K562 (cell line): ENCODE measurements around the gene PTPN5. TPM values are rescaled to one million over a fixed set of nuclear protein-coding genes. Genes with fewer than 3 reads are reported as not detected.

Source experiments
- EP300 ChIP-seq: IDR thresholded peaks from 2 replicates; pipeline ENCODE4 v1.6.1; 2012; ENCODE audit warnings: low read length, improper control_type of control experiment
- KLF16 ChIP-seq: IDR thresholded peaks from 2 replicates; pipeline ENCODE4 v1.6.1; 2016; ENCODE audit warnings: antibody characterized with exemption
- NFIX ChIP-seq: fragments of 250-450 bp; sonication (Bioruptor Pico); IDR thresholded peaks from 2 replicates; pipeline ENCODE4 v1.4.0; 2020; ENCODE audit warnings: low read depth, mild to moderate bottlenecking, moderate library complexity
- RAD51 ChIP-seq: fragments of 450-650 bp; IDR thresholded peaks from 2 replicates; pipeline ENCODE4 v1.7.1; 2016; ENCODE audit warnings: low read depth, mild to moderate bottlenecking, borderline replicate concordance
- ZBTB5 ChIP-seq: fragments of 450-650 bp; IDR thresholded peaks from 2 replicates; pipeline ENCODE4 v1.6.1; 2017; ENCODE audit warnings: antibody characterized with exemption
- polyA plus RNA-seq, 8 experiments: library from polyadenylated mRNA; depleted of rRNA in 4 of 8; stranded (reverse) in 5 of 8; unstranded in 3 of 8; fragments of >200 nt; fragmentation: Nextera tagmentation in 2 of 8; fragmentation: Illumina TruSeq in 1 of 8; extraction: Ambion mirVana in 2 of 8; extraction: Trizol in 1 of 8; gene quantifications; 2 replicates each; pipeline versions ENCODE4 v1.2.1 to v1.2.3, GENCODE V29; 2011 to 2014; ENCODE audit warnings: inconsistent platforms in 1 of 8, missing spikeins in 1 of 8
- total RNA-seq, 7 experiments: library from RNA; depleted of rRNA in 6 of 7; stranded (reverse); fragments of >200 nt in 6 of 7; fragmentation: Illumina TruSeq in 2 of 7; extraction: Trizol in 2 of 7; gene quantifications; 2 replicates each; pipeline versions ENCODE4 v1.2.1 to v1.2.3, GENCODE V29; 2011 to 2021; ENCODE audit warnings: low replicate concordance in 1 of 7
- TF ChIP-seq, protein P1 (sequence below): sonication (generic); formaldehyde crosslinking; IDR thresholded peaks from 2 replicates; pipeline ENCODE4 v1.8.0; 2022; ENCODE audit warnings: mild to moderate bottlenecking, missing genetic modification reagents
- TF ChIP-seq, protein P2 (sequence below): sonication (generic); formaldehyde crosslinking; IDR thresholded peaks from 2 replicates; pipeline ENCODE4 v1.8.1; 2023; ENCODE audit warnings: mild to moderate bottlenecking, missing genetic modification reagents, moderate library complexity

The PTPN5 gene
- total and polyA plus RNA-seq, 9 of the 15 experiments (the other 6 are each of a cell fraction or from before 2014, with no cell fraction given) = not detected

DNA sequence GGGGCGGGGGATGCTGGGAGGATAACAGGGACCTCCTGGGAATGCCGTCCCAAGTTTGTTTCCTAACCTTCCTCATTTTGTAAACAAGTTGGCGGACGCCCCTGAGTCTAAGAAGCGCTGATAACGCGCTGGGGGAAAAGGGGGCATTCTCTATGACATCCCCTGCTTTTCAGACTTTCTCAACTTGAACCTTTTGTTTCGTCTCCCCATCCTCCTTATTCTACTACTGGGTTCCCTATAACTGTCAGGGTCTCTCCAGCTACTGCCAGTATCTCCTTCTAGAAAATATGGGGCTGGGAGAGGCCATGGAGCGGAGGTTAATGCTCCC, 92.4 kb downstream of the PTPN5 start (continued):
- no peak for TF ChIP-seq NFIX (CRISPR knock-in tag)
- TF ChIP-seq RAD51 = no peak
- TF ChIP-seq, protein P1, sequence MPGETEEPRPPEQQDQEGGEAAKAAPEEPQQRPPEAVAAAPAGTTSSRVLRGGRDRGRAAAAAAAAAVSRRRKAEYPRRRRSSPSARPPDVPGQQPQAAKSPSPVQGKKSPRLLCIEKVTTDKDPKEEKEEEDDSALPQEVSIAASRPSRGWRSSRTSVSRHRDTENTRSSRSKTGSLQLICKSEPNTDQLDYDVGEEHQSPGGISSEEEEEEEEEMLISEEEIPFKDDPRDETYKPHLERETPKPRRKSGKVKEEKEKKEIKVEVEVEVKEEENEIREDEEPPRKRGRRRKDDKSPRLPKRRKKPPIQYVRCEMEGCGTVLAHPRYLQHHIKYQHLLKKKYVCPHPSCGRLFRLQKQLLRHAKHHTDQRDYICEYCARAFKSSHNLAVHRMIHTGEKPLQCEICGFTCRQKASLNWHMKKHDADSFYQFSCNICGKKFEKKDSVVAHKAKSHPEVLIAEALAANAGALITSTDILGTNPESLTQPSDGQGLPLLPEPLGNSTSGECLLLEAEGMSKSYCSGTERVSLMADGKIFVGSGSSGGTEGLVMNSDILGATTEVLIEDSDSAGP (CRISPR knock-in tag) = no peak
- TF ChIP-seq KLF16 = no peak
- TF ChIP-seq EP300 = no peak
- 0 out of 2 replicates have a peak, but pooled peaks have one; percentile 75 for TF ChIP-seq ZBTB5
- TF ChIP-seq, protein P2, sequence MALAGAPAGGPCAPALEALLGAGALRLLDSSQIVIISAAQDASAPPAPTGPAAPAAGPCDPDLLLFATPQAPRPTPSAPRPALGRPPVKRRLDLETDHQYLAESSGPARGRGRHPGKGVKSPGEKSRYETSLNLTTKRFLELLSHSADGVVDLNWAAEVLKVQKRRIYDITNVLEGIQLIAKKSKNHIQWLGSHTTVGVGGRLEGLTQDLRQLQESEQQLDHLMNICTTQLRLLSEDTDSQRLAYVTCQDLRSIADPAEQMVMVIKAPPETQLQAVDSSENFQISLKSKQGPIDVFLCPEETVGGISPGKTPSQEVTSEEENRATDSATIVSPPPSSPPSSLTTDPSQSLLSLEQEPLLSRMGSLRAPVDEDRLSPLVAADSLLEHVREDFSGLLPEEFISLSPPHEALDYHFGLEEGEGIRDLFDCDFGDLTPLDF (CRISPR knock-in tag) = no peak
